IPS DF 4.7 (cell line): ENCODE results near the gene MBNL2.

ENCODE experiments used
- DNase-seq: peaks from one replicate; pipeline ENCODE4 v3.0.0-alpha.2; 2013; ENCODE audit warnings: low spot score; ENCODE audit errors: extremely low read depth

The MBNL2 gene

GRCh38 chr13:97437729-97438128 is 215.6 kb downstream of the MBNL2 start:
- DNase-seq = no peak

DNA sequence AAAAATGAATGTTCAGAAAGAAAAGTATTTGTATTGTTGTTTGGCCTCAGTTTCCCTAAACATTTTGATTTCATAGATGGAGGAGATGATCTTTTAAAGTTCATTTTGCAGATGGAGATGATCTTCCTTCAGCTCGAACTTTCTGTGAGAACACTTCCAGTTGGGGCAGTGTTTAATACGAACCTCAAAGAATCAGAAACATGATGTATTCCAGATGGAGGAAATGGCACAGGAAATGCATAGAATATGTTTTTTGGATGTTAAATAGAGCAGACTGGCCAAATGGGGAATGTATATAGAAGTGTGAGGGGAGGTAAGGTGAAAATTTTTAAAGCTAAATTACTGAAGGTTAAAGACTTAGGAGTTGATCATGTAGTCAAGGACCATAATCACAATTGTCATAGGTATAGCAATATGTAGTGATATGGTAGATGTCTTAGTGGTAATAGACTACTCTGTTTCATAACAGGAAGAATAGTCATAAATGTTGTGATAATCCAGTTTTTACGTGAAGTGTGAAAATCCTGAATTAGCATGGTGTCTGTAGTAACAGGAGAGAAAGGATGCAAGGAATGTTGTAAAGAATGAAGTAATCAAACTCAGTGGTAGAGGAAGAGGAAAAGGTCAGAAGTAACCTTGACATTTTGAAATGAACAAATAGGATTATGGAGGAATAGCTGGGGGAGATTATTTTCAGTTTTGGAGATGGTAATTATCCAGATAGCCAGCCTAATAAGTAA is 216.9 kb downstream of the MBNL2 start:
- no peak for DNase-seq

GRCh38 chr13:97440598-97441170 is 218.6 kb downstream of the MBNL2 start:
- DNase-seq = no peak

DNA sequence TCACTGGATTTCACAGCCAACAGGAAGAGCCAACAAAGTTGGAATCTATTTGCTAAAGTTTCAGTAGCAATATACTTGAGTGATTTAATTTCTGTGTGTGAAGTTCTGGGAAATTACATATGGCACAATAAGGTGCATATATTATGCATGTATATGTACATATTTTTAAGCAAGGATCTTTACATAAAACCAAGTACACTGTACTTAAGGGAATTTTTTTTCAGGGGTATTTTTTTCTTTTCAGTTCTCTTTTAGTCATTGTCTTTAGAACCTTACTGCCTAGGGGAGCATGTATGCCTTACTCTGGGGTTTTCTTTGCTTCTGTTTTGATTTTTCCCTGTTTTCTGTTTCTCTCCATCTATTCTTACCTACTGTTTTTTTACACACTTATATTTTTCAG is 219.2 kb downstream of the MBNL2 start:
- no peak for DNase-seq
